GM10266 (cell line): ENCODE results near the gene EPOP.

ENCODE experiments used
- DNase-seq: peaks from one replicate; pipeline ENCODE4 v3.0.0; 2012; ENCODE audit errors: extremely low spot score
- TF ChIP-seq, protein P1 (sequence below): IDR thresholded peaks from 2 replicates; pipeline ENCODE4 v1.5.1; 2012; ENCODE audit warnings: mild to moderate bottlenecking, low read depth; ENCODE audit not compliant: control insufficient read depth, insufficient read depth; ENCODE audit errors: missing control alignments

Gene EPOP

DNA sequence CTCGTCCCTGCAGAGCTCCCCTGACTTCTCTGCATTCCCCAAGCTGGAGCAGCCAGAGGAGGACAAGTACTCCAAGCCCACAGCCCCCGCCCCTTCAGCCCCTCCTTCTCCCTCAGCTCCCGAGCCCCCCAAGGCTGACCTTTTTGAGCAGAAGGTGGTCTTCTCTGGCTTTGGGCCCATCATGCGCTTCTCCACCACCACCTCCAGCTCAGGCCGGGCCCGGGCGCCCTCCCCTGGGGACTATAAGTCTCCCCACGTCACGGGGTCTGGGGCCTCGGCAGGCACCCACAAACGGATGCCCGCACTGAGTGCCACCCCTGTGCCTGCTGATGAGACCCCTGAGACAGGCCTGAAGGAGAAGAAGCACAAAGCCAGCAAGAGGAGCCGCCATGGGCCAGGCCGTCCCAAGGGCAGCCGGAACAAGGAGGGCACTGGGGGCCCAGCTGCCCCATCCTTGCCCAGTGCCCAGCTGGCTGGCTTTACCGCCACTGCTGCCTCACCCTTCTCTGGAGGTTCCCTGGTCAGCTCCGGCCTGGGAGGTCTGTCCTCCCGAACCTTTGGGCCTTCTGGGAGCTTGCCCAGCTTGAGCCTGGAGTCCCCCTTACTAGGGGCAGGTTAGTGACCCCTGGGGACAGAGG, 41.7 kb upstream of the EPOP start:
- DNase-seq: no peak
- TF ChIP-seq, protein P1, sequence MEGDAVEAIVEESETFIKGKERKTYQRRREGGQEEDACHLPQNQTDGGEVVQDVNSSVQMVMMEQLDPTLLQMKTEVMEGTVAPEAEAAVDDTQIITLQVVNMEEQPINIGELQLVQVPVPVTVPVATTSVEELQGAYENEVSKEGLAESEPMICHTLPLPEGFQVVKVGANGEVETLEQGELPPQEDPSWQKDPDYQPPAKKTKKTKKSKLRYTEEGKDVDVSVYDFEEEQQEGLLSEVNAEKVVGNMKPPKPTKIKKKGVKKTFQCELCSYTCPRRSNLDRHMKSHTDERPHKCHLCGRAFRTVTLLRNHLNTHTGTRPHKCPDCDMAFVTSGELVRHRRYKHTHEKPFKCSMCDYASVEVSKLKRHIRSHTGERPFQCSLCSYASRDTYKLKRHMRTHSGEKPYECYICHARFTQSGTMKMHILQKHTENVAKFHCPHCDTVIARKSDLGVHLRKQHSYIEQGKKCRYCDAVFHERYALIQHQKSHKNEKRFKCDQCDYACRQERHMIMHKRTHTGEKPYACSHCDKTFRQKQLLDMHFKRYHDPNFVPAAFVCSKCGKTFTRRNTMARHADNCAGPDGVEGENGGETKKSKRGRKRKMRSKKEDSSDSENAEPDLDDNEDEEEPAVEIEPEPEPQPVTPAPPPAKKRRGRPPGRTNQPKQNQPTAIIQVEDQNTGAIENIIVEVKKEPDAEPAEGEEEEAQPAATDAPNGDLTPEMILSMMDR: no peak

DNA sequence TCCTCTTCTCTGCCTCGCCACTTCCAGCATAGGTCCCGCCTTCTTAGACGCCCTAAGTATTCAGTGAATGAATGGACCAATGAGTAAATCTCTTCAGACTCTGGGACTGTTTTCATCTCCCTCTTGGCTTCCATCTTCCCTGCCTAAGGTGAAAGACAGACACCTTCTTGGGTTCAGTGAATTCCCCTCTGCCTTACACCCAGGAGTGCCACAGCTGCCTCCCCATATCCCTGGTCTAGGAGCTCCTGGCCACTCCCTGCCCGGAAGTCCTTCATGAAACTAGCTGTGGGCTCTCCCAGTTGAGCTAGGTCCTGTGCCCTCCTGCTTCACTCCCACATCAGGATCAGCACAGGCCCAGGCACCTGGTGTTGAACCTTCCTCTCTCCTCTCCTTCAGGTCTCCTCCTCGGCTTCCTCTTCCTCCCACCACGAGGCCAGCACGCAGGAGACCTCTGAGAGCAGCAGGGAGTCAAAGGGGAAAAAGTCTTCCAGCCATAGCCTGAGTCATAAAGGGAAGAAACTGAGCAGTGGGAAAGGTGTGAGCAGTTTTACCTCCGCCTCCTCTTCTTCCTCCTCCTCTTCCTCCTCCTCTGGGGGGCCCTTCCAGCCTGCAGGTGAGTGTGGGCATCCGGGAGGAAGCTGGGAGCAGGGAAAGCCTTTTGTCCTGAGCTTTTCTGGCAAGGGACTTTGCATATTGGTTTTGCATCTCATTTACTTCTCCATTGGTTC, 40.6 kb upstream of the EPOP start:
- TF ChIP-seq, protein P1: no peak
- DNase-seq: no peak

DNA sequence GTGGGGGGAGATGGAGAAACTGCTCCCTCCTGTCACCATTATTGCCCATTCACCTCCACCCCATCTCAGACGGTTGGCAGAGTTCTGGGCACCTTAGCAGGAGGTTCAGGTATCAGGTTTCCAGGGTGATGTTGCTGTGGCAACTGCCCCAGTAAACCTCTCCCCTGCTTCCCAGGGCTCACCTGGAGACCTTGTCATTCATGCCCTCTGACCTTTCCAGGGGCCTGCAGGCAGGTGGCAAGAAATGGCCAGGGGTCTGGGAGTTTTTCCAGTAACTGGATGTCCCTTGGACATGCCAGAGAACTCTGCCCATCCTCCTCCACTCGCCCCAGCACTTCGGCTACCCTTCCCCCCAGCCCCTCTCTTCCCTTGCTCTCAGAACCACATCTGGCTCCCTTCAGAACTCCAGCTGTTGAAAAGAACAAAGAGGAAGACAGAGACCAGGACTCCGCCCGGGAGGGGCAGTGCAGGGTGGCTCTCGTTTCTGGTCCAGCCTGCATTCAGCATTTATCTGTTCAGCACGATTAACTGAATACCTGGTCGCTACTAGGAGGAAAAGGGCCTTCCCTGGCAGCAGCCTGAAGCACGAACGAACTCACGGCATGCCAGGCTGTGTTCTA, 38.8 kb upstream of the EPOP start:
- TF ChIP-seq, protein P1: no peak
- no peak for DNase-seq

DNA sequence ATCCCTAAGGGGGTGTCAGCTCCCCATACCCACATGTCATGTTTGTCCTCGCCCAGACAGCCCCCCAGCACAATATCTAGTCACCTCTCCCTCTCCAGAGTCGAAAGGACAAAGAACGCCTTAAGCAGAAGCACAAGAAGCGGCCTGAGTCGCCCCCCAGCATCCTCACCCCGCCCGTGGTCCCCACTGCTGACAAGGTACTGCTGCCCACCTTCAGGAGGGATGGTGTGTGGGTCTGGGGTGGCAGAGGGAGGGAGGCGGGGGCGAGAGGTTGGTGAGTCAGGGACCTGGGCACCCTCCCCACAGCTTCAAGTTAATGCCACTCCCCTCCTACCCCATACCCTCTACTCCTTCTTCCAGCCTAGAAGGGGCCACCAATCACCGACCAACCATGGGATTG, 37.8 kb upstream of the EPOP start:
- TF ChIP-seq, protein P1: no peak
- no peak for DNase-seq

DNA sequence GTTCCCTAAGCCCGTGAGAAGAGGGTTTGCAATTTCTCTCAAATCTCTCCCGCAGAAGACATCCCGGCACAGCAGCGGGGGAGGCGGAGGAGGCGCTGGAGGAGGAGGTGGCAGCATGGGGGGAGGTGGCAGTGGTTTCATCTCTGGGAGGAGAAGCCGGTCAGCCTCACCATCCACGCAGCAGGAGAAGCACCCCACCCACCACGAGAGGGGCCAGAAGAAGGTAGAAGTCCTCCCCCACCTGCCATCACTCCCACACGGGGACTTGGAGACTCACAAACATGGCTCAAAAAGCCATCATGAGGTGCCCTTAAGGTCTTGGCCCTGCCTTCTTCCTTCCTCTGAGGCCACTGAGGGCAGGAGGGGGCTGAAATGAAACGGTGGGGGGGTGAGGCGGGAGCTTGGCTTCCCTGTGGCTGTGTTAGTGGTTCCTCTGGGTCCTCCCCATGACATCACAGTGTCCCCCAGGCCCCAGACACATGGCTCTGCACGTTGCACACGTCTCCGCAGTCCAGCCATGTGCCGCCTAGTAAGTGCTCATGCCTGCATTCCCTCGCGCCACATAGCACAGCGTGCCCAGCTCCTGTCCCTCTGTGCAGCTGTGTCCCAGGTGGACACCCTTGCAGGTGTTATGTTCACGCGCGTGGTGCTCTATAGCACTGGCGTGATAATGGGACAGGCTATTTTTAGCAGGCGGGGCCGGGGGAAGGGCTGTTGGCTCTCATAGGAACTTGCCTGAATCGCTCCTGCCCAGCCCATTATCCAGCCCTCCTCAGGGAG, 37.2 kb upstream of the EPOP start:
- TF ChIP-seq, protein P1: no peak
- DNase-seq: no peak

DNA sequence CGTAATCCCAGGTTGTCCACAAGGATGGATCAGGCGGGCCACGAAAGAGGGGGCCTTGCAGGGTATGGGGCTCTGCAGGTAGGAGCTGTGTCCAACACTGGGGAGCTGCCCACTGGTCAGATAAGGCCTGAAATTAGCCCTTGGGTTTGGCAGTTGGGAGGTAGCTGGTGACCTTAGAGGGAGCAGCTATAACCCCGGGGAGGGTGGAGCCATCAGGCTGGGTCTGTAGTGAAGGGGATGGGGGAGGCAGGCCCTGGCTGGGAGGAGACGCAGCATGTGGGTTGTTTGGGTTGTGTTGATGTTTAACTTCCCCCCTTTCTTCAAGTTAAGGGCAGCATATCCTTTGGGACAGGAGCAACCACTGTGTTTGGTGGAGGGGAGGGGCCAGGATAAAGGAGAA, 36.2 kb upstream of the EPOP start:
- DNase-seq: no peak
- TF ChIP-seq, protein P1: no peak
